ENCODE measurements around the gene NYAP2.

NYAP2 gene

DNA sequence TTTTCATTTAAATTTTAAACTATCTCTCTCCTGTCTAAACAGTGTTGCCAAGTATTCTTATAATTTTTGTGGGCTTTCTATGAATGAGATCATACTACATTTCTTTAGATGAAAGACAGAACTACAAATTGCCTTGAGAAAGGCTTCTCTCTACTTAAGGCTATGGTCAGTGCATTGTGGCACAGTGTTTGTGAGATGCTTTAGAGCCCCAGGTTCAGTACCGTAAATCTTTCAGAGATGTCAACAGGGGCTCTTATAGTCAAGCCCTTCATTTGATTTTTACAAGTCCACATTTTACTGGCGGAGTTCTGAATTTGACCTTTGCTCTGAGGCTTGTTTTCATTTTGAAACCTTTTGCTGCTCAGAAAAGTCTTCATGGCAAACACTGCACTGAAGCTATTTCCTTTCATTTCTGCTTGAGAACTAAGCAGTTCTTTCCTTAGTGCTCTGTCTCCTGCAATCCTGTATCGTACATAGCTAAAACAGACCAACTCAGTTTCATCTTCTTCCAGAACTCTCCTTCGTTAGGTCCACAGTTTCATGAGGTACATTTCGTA lies 175.2 kb downstream of the NYAP2 start:
- TF ChIP-seq CEBPB (IDR thresholded peaks at IDR 0.05) (no peak), USF1 (IDR thresholded peaks at IDR 0.05) (no peak), RAD21 (IDR thresholded peaks at IDR 0.05; ENCODE audit: low read depth) (no peak), EGR1 (IDR thresholded peaks at IDR 0.05) (no peak), EP300 (IDR thresholded peaks at IDR 0.05; ENCODE audit: borderline replicate concordance) (no peak), YY1 (IDR thresholded peaks at IDR 0.05; ENCODE audit: low read depth) (no peak), TAF1 (IDR thresholded peaks at IDR 0.05; ENCODE audit: low read depth) (no peak), ZBTB7A (IDR thresholded peaks at IDR 0.05; ENCODE audit: low read depth) (no peak), FOXM1 (IDR thresholded peaks at IDR 0.05; ENCODE audit: borderline replicate concordance, low read depth) (no peak), TEAD4 (IDR thresholded peaks at IDR 0.05) (no peak)
- TF ChIP-seq, protein P1, sequence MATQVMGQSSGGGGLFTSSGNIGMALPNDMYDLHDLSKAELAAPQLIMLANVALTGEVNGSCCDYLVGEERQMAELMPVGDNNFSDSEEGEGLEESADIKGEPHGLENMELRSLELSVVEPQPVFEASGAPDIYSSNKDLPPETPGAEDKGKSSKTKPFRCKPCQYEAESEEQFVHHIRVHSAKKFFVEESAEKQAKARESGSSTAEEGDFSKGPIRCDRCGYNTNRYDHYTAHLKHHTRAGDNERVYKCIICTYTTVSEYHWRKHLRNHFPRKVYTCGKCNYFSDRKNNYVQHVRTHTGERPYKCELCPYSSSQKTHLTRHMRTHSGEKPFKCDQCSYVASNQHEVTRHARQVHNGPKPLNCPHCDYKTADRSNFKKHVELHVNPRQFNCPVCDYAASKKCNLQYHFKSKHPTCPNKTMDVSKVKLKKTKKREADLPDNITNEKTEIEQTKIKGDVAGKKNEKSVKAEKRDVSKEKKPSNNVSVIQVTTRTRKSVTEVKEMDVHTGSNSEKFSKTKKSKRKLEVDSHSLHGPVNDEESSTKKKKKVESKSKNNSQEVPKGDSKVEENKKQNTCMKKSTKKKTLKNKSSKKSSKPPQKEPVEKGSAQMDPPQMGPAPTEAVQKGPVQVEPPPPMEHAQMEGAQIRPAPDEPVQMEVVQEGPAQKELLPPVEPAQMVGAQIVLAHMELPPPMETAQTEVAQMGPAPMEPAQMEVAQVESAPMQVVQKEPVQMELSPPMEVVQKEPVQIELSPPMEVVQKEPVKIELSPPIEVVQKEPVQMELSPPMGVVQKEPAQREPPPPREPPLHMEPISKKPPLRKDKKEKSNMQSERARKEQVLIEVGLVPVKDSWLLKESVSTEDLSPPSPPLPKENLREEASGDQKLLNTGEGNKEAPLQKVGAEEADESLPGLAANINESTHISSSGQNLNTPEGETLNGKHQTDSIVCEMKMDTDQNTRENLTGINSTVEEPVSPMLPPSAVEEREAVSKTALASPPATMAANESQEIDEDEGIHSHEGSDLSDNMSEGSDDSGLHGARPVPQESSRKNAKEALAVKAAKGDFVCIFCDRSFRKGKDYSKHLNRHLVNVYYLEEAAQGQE (IDR thresholded peaks at IDR 0.05; ENCODE audit: low read depth) = no peak

DNA sequence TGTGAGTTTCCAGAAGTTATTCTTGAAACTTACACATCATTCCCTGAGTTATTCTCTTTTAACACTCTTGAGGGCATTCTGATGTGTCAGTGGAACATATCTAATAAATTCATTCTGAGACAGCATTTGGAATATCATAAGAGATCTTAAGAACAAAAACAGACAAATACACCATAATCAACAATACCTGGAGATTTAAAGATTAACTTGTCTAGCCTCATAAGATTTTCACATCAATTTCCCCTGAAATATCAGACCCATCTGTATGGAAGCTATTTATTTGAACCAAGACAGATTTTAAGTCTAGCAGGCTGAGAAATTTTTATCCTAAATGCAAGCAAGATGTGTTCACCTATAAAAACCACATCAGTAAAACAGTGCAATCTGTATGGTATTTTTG lies 181.6 kb downstream of the NYAP2 start:
- TF ChIP-seq TEAD4 (IDR thresholded peaks at IDR 0.05) (no peak), EP300 (IDR thresholded peaks at IDR 0.05; ENCODE audit: borderline replicate concordance) (no peak), MAX (IDR thresholded peaks at IDR 0.05) (no peak), USF1 (IDR thresholded peaks at IDR 0.05) (no peak), CREB1 (IDR thresholded peaks at IDR 0.05; ENCODE audit: low read depth) (no peak)

- TF ChIP-seq EGR1 (IDR thresholded peaks at IDR 0.05) = no peak
- no peak for TF ChIP-seq EP300 (IDR thresholded peaks at IDR 0.05; ENCODE audit: borderline replicate concordance)
- TF ChIP-seq, protein P1 (IDR thresholded peaks at IDR 0.05; ENCODE audit: low read depth) = no peak
- no peak for TF ChIP-seq NFIC (IDR thresholded peaks at IDR 0.05)
- TF ChIP-seq CEBPB (IDR thresholded peaks at IDR 0.05) = no peak
- TF ChIP-seq TAF1 (IDR thresholded peaks at IDR 0.05; ENCODE audit: low read depth) = no peak
- TF ChIP-seq RAD21 (IDR thresholded peaks at IDR 0.05; ENCODE audit: low read depth) = no peak
- no peak for TF ChIP-seq YY1 (IDR thresholded peaks at IDR 0.05; ENCODE audit: low read depth)
- no peak for TF ChIP-seq ZBTB7A (IDR thresholded peaks at IDR 0.05; ENCODE audit: low read depth)
- TF ChIP-seq USF1 (IDR thresholded peaks at IDR 0.05) = no peak
- TF ChIP-seq MAX (IDR thresholded peaks at IDR 0.05) = no peak
- TF ChIP-seq FOXM1 (IDR thresholded peaks at IDR 0.05; ENCODE audit: borderline replicate concordance, low read depth) = no peak
- TF ChIP-seq CREB1 (IDR thresholded peaks at IDR 0.05; ENCODE audit: low read depth) = no peak
- TF ChIP-seq TEAD4 (IDR thresholded peaks at IDR 0.05) = no peak
- TF ChIP-seq TCF12 (IDR thresholded peaks at IDR 0.05; ENCODE audit: low read depth) = no peak
These were observed 182.4 kb downstream of the NYAP2 start for GRCh38 chr2:225581906-225582305.

DNA sequence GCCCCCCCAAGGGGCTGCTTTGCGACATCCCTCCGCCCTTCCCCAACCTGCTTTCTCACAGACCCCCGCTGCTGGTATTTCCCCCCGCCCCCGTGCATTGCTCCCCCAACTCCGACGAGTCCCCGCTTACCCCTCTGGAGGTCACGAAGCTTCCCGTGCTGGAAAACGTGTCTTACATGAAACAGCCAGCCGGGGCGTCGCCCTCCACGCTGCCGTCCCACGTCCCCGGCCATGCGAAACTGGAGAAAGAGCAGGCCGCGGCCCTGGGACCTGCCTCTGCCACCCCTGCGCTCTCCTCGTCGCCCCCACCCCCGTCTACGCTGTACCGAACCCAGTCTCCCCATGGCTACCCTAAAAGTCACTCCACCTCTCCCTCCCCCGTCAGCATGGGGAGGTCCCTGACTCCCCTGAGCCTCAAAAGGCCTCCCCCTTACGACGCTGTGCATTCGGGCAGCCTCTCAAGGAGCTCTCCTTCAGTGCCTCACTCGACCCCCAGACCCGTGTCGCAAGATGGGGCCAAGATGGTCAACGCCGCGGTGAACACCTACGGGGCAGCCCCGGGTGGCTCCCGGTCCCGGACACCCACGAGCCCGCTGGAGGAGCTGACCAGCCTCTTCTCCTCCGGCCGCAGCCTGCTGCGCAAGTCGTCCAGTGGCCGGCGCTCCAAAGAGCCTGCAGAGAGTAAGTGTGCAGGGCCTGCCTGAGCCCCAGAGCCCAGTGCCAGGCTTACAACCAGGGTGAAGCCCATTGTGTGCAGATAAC lies 183.0 kb downstream of the NYAP2 start:
- TF ChIP-seq CEBPB (IDR thresholded peaks at IDR 0.05) (no peak), FOXM1 (IDR thresholded peaks at IDR 0.05; ENCODE audit: borderline replicate concordance, low read depth) (no peak), USF1 (IDR thresholded peaks at IDR 0.05) (no peak), EP300 (IDR thresholded peaks at IDR 0.05; ENCODE audit: borderline replicate concordance) (no peak), YY1 (IDR thresholded peaks at IDR 0.05; ENCODE audit: low read depth) (no peak), TAF1 (IDR thresholded peaks at IDR 0.05; ENCODE audit: low read depth) (no peak), CREB1 (IDR thresholded peaks at IDR 0.05; ENCODE audit: low read depth) (no peak), MAX (IDR thresholded peaks at IDR 0.05) (no peak), EGR1 (IDR thresholded peaks at IDR 0.05) (no peak), TCF12 (IDR thresholded peaks at IDR 0.05; ENCODE audit: low read depth) (no peak), TEAD4 (IDR thresholded peaks at IDR 0.05) (no peak), ZBTB7A (IDR thresholded peaks at IDR 0.05; ENCODE audit: low read depth) (no peak), RAD21 (IDR thresholded peaks at IDR 0.05; ENCODE audit: low read depth) (no peak), NFIC (IDR thresholded peaks at IDR 0.05) (no peak)
- TF ChIP-seq, protein P1 (IDR thresholded peaks at IDR 0.05; ENCODE audit: low read depth) = no peak

All from Ishikawa (cell line).